ENCODE results near the gene TEX35.

TEX35 gene

GRCh38 chr1:178512566-178513277, at the start of gene TEX35:
TEX35 (plus strand) TSS chr1:178513109; CDS start chr1:178513189, 80 bp downstream.
- no peak for DNase-seq (ENCODE audit: low read depth)
- H3K4me3 ChIP-seq (ENCODE audit: low read depth, low read length) = no peak within 1 kb of the TSS

GRCh38 chr1:178464141-178464540, 48.8 kb upstream of the TEX35 start:
- no peak overlapping the region for H3K4me3 ChIP-seq (ENCODE audit: low read depth, low read length)
- DNase-seq (ENCODE audit: low read depth) = no peak

- H3K4me3 ChIP-seq (ENCODE audit: low read depth, low read length) = no peak overlapping the region
- no peak for DNase-seq (ENCODE audit: low read depth)
These were observed 48.3 kb upstream of the TEX35 start for GRCh38 chr1:178464566-178464965.

- no peak overlapping the region for H3K4me3 ChIP-seq (ENCODE audit: low read depth, low read length)
- DNase-seq (ENCODE audit: low read depth) = peak; percentile 55
These were observed 47.9 kb upstream of the TEX35 start for GRCh38 chr1:178465011-178465410.

- no peak overlapping the region for H3K4me3 ChIP-seq (ENCODE audit: low read depth, low read length)
- no peak for DNase-seq (ENCODE audit: low read depth)
These were observed 45.1 kb upstream of the TEX35 start for GRCh38 chr1:178467837-178468236.

- no peak overlapping the region for H3K4me3 ChIP-seq (ENCODE audit: low read depth, low read length)
- DNase-seq (ENCODE audit: low read depth) = no peak
These were observed 42.4 kb upstream of the TEX35 start for GRCh38 chr1:178470411-178470960.

- no peak for DNase-seq (ENCODE audit: low read depth)
- no peak overlapping the region for H3K4me3 ChIP-seq (ENCODE audit: low read depth, low read length)
These were observed 40.4 kb upstream of the TEX35 start for GRCh38 chr1:178472531-178472930.

- no peak overlapping the region for H3K4me3 ChIP-seq (ENCODE audit: low read depth, low read length)
- no peak for DNase-seq (ENCODE audit: low read depth)
These were observed 35.5 kb upstream of the TEX35 start for GRCh38 chr1:178477373-178477772.

GRCh38 chr1:178477841-178478240, 35.1 kb upstream of the TEX35 start:
- no peak for DNase-seq (ENCODE audit: low read depth)
- H3K4me3 ChIP-seq (ENCODE audit: low read depth, low read length) = no peak overlapping the region

- no peak overlapping the region for H3K4me3 ChIP-seq (ENCODE audit: low read depth, low read length)
- DNase-seq (ENCODE audit: low read depth) = no peak
These were observed 29.5 kb upstream of the TEX35 start for GRCh38 chr1:178483251-178483957.

- H3K4me3 ChIP-seq (ENCODE audit: low read depth, low read length) = no peak overlapping the region
- no peak for DNase-seq (ENCODE audit: low read depth)
These were observed 28.1 kb upstream of the TEX35 start for GRCh38 chr1:178484698-178485225.

GRCh38 chr1:178485541-178485981, 27.3 kb upstream of the TEX35 start:
- DNase-seq (ENCODE audit: low read depth) = no peak
- H3K4me3 ChIP-seq (ENCODE audit: low read depth, low read length) = no peak overlapping the region

- no peak for DNase-seq (ENCODE audit: low read depth)
- peak overlapping the region; percentile 7 for H3K4me3 ChIP-seq (ENCODE audit: low read depth, low read length)
These were observed 26.5 kb upstream of the TEX35 start for GRCh38 chr1:178486100-178487069.

GRCh38 chr1:178487070-178487615, 25.8 kb upstream of the TEX35 start:
- H3K4me3 ChIP-seq (ENCODE audit: low read depth, low read length) = peak overlapping the region; percentile 7
- no peak for DNase-seq (ENCODE audit: low read depth)

- H3K4me3 ChIP-seq (ENCODE audit: low read depth, low read length) = no peak overlapping the region
- DNase-seq (ENCODE audit: low read depth) = no peak
These were observed 24.5 kb upstream of the TEX35 start for GRCh38 chr1:178488393-178488792.

- H3K4me3 ChIP-seq (ENCODE audit: low read depth, low read length) = no peak overlapping the region
- no peak for DNase-seq (ENCODE audit: low read depth)
These were observed 23.5 kb upstream of the TEX35 start for GRCh38 chr1:178489399-178489798.

GRCh38 chr1:178490136-178490535, 22.8 kb upstream of the TEX35 start:
- no peak for DNase-seq (ENCODE audit: low read depth)
- no peak overlapping the region for H3K4me3 ChIP-seq (ENCODE audit: low read depth, low read length)

GRCh38 chr1:178490967-178491366, 21.9 kb upstream of the TEX35 start:
- H3K4me3 ChIP-seq (ENCODE audit: low read depth, low read length) = no peak overlapping the region
- DNase-seq (ENCODE audit: low read depth) = no peak

GRCh38 chr1:178491721-178492120, 21.2 kb upstream of the TEX35 start:
- no peak for DNase-seq (ENCODE audit: low read depth)

More at GRCh38 chr1:178491721-178492120, 21.2 kb upstream of the TEX35 start:
- no peak overlapping the region for H3K4me3 ChIP-seq (ENCODE audit: low read depth, low read length)

Measured in skeletal muscle cell (primary cell).